Mesothelial cell of epicardium (in vitro differentiated cells): Measurements from ENCODE around the gene KIAA2012. TPM values are rescaled to one million over a fixed set of nuclear protein-coding genes. Genes with fewer than 3 reads are reported as not detected.

ENCODE experiments used
- DNase-seq, 2 experiments: peaks; one replicate each; pipeline ENCODE4 v3.0.0; 2021; ENCODE audit warnings: low spot score in 2 of 2; ENCODE audit not compliant: unreplicated experiment in 2 of 2
- H3K27ac Mint-ChIP-seq: 2 replicates; pipeline ENCODE4 v1.8.0; 2021; ENCODE audit warnings: mixed read lengths
- H3K27me3 Mint-ChIP-seq: 2 replicates; pipeline ENCODE4 v1.8.0; 2021; ENCODE audit warnings: low read depth, mixed read lengths
- H3K36me3 Mint-ChIP-seq: 2 replicates; pipeline ENCODE4 v1.8.0; 2021; ENCODE audit warnings: mixed read lengths
- H3K4me1 Mint-ChIP-seq: 2 replicates; pipeline ENCODE4 v1.8.0; 2021; ENCODE audit warnings: mixed read lengths
- H3K4me3 Mint-ChIP-seq: 2 replicates; pipeline ENCODE4 v1.8.0; 2021; ENCODE audit warnings: mild to moderate bottlenecking, moderate library complexity, mixed read lengths
- H3K9me3 Mint-ChIP-seq: 2 replicates; pipeline ENCODE4 v1.8.0; 2021; ENCODE audit warnings: mixed read lengths
- CTCF ChIP-seq: fragments of 200-600 bp; sonication (generic); IDR thresholded peaks from one replicate; pipeline ENCODE4 v1.5.0; 2021; ENCODE audit warnings: antibody characterized with exemption; ENCODE audit not compliant: unreplicated experiment
- total RNA-seq: library from RNA; stranded (reverse); gene quantifications from 3 replicates; pipeline ENCODE4 v1.2.1, GENCODE V29; 2021

Gene KIAA2012
- total RNA-seq, 1 donor from 2014 or later: 0.45 TPM

GRCh38 chr2:202031246-202031951 is 41.7 kb upstream of the KIAA2012 start:
- peak overlapping the region; percentile 100 for H3K27ac Mint-ChIP-seq
- TF ChIP-seq CTCF: no peak
- peaks cover 26% of the 10 kb centered on the region for H3K4me1 Mint-ChIP-seq
- DNase-seq: no peak
- no peaks in the 10 kb centered on the region for H3K27me3 Mint-ChIP-seq
- H3K9me3 Mint-ChIP-seq: no peaks in the 10 kb centered on the region
- no peaks in the 10 kb centered on the region for H3K36me3 Mint-ChIP-seq
- peak overlapping the region; percentile 89 for H3K4me3 Mint-ChIP-seq

- H3K9me3 Mint-ChIP-seq: no peaks in the 10 kb centered on the region
- H3K4me1 Mint-ChIP-seq: peaks cover 26% of the 10 kb centered on the region
- H3K4me3 Mint-ChIP-seq: peak overlapping the region; percentile 89
- no peaks in the 10 kb centered on the region for H3K27me3 Mint-ChIP-seq
- peak overlapping the region; percentile 100 for H3K27ac Mint-ChIP-seq
- peaks cover 3% of the 10 kb centered on the region for H3K36me3 Mint-ChIP-seq
- peak; percentile 54 to 78 for DNase-seq
- TF ChIP-seq CTCF: no peak
Measured at GRCh38 chr2:202032846-202033316, 40.2 kb upstream of the KIAA2012 start.

GRCh38 chr2:202033317-202034248 is 39.5 kb upstream of the KIAA2012 start, which contains the start of gene FZD7:
Gene FZD7 (plus strand): TSS chr2:202033855. CDS start chr2:202034648, 793 bp downstream.
- Mint-ChIP-seq H3K9me3 (no peaks in the 10 kb centered on the region), H3K4me3 (peak within 1 kb of the TSS; percentile 89)

GRCh38 chr2:202034249-202035088 is 38.6 kb upstream of the KIAA2012 start:
- Mint-ChIP-seq H3K27ac (peak overlapping the region; percentile 89), H3K27me3 (no peaks in the 10 kb centered on the region)
- DNase-seq: peak; percentile 27 to 64

More at GRCh38 chr2:202033317-202034248, 39.5 kb upstream of the KIAA2012 start, which contains the start of gene FZD7:
- Mint-ChIP-seq H3K36me3 (peaks cover 5% of the 10 kb centered on the region), H3K4me1 (peaks cover 30% of the 10 kb centered on the region), H3K27ac (peak within 1 kb of the TSS; percentile 100), H3K27me3 (no peaks in the 10 kb centered on the region)
- no peak for TF ChIP-seq CTCF
- DNase-seq: peak; percentile 92 to 93

More at GRCh38 chr2:202034249-202035088, 38.6 kb upstream of the KIAA2012 start:
- Mint-ChIP-seq H3K9me3 (no peaks in the 10 kb centered on the region), H3K4me3 (peak overlapping the region; percentile 80), H3K36me3 (peaks cover 7% of the 10 kb centered on the region), H3K4me1 (peaks cover 39% of the 10 kb centered on the region)
- TF ChIP-seq CTCF: no peak
